ENCODE data around the gene SECISBP2L. TPM values are rescaled to one million over a fixed set of nuclear protein-coding genes. Genes with fewer than 3 reads are reported as not detected.

SECISBP2L gene
- total and polyA plus RNA-seq, 2 experiments from 2014 or later: 18.6 to 28.3 TPM

- Mint-ChIP-seq H3K9me3 (no peaks in the 10 kb centered on the region), H3K27me3 (ENCODE audit: insufficient read depth, low read depth, poor library complexity) (no peaks in the 10 kb centered on the region), H3K4me1 (peaks cover 15% of the 10 kb centered on the region), H3K27ac (no peak overlapping the region), H3K4me3 (no peak overlapping the region), H3K36me3 (ENCODE audit: low read depth) (no peaks in the 10 kb centered on the region; the same call in 2 of the 3 replicates)
- Histone ChIP-seq H2AFZ (no peak overlapping the region), H3K36me3 (ENCODE audit: insufficient read depth) (no peaks in the 10 kb centered on the region), H3K27ac (ENCODE audit: low read depth) (no peak overlapping the region), H3K9me2 (ENCODE audit: insufficient read depth) (no peaks in the 10 kb centered on the region), H3F3A (replicated peaks; ENCODE audit: low read depth) (no peaks in the 10 kb centered on the region), H3K79me2 (replicated peaks; ENCODE audit: insufficient read depth) (no peaks in the 10 kb centered on the region), H3K27me3 (ENCODE audit: insufficient read depth) (no peaks in the 10 kb centered on the region), H3K4me2 (no peak overlapping the region), H4K20me1 (replicated peaks; ENCODE audit: insufficient read depth) (no peaks in the 10 kb centered on the region), H3K4me3 (no peak overlapping the region), H3K4me1 (ENCODE audit: insufficient read depth) (peaks cover 14% of the 10 kb centered on the region)
- ATAC-seq (peak; percentile 34), DNase-seq (ENCODE audit: low spot score) (no peak)
- TF ChIP-seq, protein P1, sequence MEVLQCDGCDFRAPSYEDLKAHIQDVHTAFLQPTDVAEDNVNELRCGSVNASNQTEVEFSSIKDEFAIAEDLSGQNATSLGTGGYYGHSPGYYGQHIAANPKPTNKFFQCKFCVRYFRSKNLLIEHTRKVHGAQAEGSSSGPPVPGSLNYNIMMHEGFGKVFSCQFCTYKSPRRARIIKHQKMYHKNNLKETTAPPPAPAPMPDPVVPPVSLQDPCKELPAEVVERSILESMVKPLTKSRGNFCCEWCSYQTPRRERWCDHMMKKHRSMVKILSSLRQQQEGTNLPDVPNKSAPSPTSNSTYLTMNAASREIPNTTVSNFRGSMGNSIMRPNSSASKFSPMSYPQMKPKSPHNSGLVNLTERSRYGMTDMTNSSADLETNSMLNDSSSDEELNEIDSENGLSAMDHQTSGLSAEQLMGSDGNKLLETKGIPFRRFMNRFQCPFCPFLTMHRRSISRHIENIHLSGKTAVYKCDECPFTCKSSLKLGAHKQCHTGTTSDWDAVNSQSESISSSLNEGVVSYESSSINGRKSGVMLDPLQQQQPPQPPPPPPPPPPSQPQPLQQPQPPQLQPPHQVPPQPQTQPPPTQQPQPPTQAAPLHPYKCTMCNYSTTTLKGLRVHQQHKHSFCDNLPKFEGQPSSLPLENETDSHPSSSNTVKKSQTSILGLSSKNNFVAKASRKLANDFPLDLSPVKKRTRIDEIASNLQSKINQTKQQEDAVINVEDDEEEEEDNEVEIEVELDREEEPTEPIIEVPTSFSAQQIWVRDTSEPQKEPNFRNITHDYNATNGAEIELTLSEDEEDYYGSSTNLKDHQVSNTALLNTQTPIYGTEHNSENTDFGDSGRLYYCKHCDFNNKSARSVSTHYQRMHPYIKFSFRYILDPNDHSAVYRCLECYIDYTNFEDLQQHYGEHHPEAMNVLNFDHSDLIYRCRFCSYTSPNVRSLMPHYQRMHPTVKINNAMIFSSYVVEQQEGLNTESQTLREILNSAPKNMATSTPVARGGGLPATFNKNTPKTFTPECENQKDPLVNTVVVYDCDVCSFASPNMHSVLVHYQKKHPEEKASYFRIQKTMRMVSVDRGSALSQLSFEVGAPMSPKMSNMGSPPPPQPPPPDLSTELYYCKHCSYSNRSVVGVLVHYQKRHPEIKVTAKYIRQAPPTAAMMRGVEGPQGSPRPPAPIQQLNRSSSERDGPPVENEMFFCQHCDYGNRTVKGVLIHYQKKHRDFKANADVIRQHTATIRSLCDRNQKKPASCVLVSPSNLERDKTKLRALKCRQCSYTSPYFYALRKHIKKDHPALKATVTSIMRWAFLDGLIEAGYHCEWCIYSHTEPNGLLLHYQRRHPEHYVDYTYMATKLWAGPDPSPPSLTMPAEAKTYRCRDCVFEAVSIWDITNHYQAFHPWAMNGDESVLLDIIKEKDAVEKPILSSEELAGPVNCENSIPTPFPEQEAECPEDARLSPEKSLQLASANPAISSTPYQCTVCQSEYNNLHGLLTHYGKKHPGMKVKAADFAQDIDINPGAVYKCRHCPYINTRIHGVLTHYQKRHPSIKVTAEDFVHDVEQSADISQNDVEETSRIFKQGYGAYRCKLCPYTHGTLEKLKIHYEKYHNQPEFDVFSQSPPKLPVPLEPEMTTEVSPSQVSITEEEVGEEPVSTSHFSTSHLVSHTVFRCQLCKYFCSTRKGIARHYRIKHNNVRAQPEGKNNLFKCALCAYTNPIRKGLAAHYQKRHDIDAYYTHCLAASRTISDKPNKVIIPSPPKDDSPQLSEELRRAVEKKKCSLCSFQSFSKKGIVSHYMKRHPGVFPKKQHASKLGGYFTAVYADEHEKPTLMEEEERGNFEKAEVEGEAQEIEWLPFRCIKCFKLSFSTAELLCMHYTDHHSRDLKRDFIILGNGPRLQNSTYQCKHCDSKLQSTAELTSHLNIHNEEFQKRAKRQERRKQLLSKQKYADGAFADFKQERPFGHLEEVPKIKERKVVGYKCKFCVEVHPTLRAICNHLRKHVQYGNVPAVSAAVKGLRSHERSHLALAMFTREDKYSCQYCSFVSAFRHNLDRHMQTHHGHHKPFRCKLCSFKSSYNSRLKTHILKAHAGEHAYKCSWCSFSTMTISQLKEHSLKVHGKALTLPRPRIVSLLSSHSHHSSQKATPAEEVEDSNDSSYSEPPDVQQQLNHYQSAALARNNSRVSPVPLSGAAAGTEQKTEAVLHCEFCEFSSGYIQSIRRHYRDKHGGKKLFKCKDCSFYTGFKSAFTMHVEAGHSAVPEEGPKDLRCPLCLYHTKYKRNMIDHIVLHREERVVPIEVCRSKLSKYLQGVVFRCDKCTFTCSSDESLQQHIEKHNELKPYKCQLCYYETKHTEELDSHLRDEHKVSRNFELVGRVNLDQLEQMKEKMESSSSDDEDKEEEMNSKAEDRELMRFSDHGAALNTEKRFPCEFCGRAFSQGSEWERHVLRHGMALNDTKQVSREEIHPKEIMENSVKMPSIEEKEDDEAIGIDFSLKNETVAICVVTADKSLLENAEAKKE (CRISPR knock-in tag; IDR thresholded peaks at IDR 0.05): no peak
- TF ChIP-seq NANOG (IDR thresholded peaks at IDR 0.05; ENCODE audit: borderline replicate concordance) (no peak), EZH2 (IDR thresholded peaks at IDR 0.05; ENCODE audit: low read depth, unreplicated experiment) (no peak), STAT1 (IDR thresholded peaks at IDR 0.05; ENCODE audit: unreplicated experiment) (no peak)
- TF ChIP-seq, protein P2, sequence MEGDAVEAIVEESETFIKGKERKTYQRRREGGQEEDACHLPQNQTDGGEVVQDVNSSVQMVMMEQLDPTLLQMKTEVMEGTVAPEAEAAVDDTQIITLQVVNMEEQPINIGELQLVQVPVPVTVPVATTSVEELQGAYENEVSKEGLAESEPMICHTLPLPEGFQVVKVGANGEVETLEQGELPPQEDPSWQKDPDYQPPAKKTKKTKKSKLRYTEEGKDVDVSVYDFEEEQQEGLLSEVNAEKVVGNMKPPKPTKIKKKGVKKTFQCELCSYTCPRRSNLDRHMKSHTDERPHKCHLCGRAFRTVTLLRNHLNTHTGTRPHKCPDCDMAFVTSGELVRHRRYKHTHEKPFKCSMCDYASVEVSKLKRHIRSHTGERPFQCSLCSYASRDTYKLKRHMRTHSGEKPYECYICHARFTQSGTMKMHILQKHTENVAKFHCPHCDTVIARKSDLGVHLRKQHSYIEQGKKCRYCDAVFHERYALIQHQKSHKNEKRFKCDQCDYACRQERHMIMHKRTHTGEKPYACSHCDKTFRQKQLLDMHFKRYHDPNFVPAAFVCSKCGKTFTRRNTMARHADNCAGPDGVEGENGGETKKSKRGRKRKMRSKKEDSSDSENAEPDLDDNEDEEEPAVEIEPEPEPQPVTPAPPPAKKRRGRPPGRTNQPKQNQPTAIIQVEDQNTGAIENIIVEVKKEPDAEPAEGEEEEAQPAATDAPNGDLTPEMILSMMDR (conservative IDR thresholded peaks at IDR 0.05; ENCODE audit: low read depth in 2 of 2): no peak
Measured at GRCh38 chr15:48985516-48985915, 60.7 kb downstream of the SECISBP2L start.
